Thyroid gland (tissue), 4 donors: ENCODE results near the gene QSOX2. TPM values are rescaled to one million over a fixed set of nuclear protein-coding genes. Genes with fewer than 3 reads are reported as not detected.

ENCODE experiments used
- DNase-seq, 2 donors: peaks; one replicate each; pipeline ENCODE4 v3.0.0-alpha.2; 2019
- H3K27ac ChIP-seq, 3 donors: fragments of 200-600 bp; sonication (generic); 1 replicate in 2 of 3; 2 replicates in 1 of 3; pipeline ENCODE4 v1.5.1; 2016 to 2019; ENCODE audit warnings: mild to moderate bottlenecking in 1 of 3, moderate library complexity in 1 of 3
- H3K27me3 ChIP-seq: fragments of 200-600 bp; sonication (generic); one replicate; pipeline ENCODE4 v1.5.1; 2019
- H3K36me3 ChIP-seq, 2 donors: fragments of 200-600 bp; sonication (generic); one replicate each; pipeline ENCODE4 v1.5.1; 2016 to 2019
- H3K4me1 ChIP-seq, 2 donors: fragments of 200-600 bp; sonication (generic); one replicate each; pipeline ENCODE4 v1.5.1; 2017 to 2019
- H3K4me3 ChIP-seq, 3 donors: fragments of 200-600 bp; sonication (generic); replicated peaks in 1 of 3; 1 replicate in 2 of 3; 2 replicates in 1 of 3; pipeline ENCODE4 v1.5.1; 2016; ENCODE audit warnings: mild to moderate bottlenecking in 1 of 3
- H3K9me3 ChIP-seq: fragments of 200-600 bp; sonication (generic); one replicate; pipeline ENCODE4 v1.5.1; 2017
- CTCF ChIP-seq, 6 experiments: fragments of 200-600 bp in 3 of 6; fragments of 450-650 bp in 3 of 6; sonication (generic) in 3 of 6; IDR thresholded peaks; one replicate each; pipeline ENCODE4 v1.5.1; 2016 to 2019; ENCODE audit warnings: antibody characterized with exemption in 6 of 6, mild to moderate bottlenecking in 2 of 6, inconsistent platforms in 1 of 6, moderate library complexity in 1 of 6
- POLR2A ChIP-seq, 2 donors: fragments of 450-650 bp; IDR thresholded peaks; one replicate each; pipeline ENCODE4 v1.6.1; 2017; ENCODE audit warnings: antibody characterized with exemption in 2 of 2, mild to moderate bottlenecking in 2 of 2, moderate library complexity in 1 of 2
- WGBS, 2 donors: methylation state at CpG; one replicate each; pipeline ENCODE4 v1.1.5; 2017; 5-methylcytosine and 5-hydroxymethylcytosine counted together
- intact Hi-C: fragments of 100-400 bp; cut with DNase I; formaldehyde crosslinking; loops from one replicate; pipeline ENCODE4 v1.15.1; 2023
- total RNA-seq, 4 donors: library from RNA; depleted of rRNA; stranded (reverse); fragments of >200 nt; gene quantifications; one replicate each; pipeline ENCODE4 v1.2.3, GENCODE V29; 2016

Gene QSOX2
- total RNA-seq, 4 donors from 2014 or later, result 8.9 to 19.1 (median 11.2) TPM

- peaks cover 5 to 17% of the 10 kb centered on the region in 2 donors for H3K4me1 ChIP-seq
- no peaks in the 10 kb centered on the region for H3K9me3 ChIP-seq
- no peaks in the 10 kb centered on the region for H3K27me3 ChIP-seq
- H3K4me3 ChIP-seq, result no peak overlapping the region
- TF ChIP-seq CTCF (IDR thresholded peaks at IDR 0.05), result no peak
- TF ChIP-seq POLR2A (IDR thresholded peaks at IDR 0.05), result no peak
- intact Hi-C loops, result loop anchor here (10.0 kb wide), 2 partner anchors 108 to 138 kb away; no protein-coding TSS in a partner anchor
- WGBS, 2 donors, result 45 to 63% methylated on average over 7 to 10 of the region's 14 CpGs
- no peaks in the 10 kb centered on the region for H3K36me3 ChIP-seq
- H3K27ac ChIP-seq, result no peak overlapping the region
- DNase-seq, result peak; percentile 16 to 50
Measured at GRCh38 chr9:136282272-136282861, 36.8 kb upstream of the QSOX2 start.

GRCh38 chr9:136281421-136282271 is 36.0 kb upstream of the QSOX2 start:
- TF ChIP-seq POLR2A (IDR thresholded peaks at IDR 0.05) (no peak), CTCF (IDR thresholded peaks at IDR 0.05) (no peak)
- no peak for DNase-seq
- H3K4me1 ChIP-seq, result peaks cover 5 to 17% of the 10 kb centered on the region in 2 donors
- no peak overlapping the region for H3K4me3 ChIP-seq
- H3K36me3 ChIP-seq, result no peaks in the 10 kb centered on the region
- intact Hi-C loops, result loop anchor here (10.0 kb wide), 2 partner anchors 107 to 137 kb away; no protein-coding TSS in a partner anchor
- H3K27ac ChIP-seq, result no peak overlapping the region
- no peaks in the 10 kb centered on the region for H3K9me3 ChIP-seq
- H3K27me3 ChIP-seq, result no peaks in the 10 kb centered on the region
- 90 to 91% methylated on average over 9 to 32 of the region's 39 CpGs for whole genome bisulfite sequencing, 2 donors

GRCh38 chr9:136280535-136281315 is 35.1 kb upstream of the QSOX2 start:
- no peak for TF ChIP-seq CTCF (IDR thresholded peaks at IDR 0.05)
- TF ChIP-seq POLR2A (IDR thresholded peaks at IDR 0.05), result no peak
- H3K9me3 ChIP-seq, result no peaks in the 10 kb centered on the region
- no peaks in the 10 kb centered on the region for H3K36me3 ChIP-seq
- no peak overlapping the region for H3K27ac ChIP-seq
- intact Hi-C loops, result loop anchor here (10.0 kb wide), 2 partner anchors 106 to 136 kb away; no protein-coding TSS in a partner anchor
- no peak overlapping the region for H3K4me3 ChIP-seq
- peaks cover 5 to 17% of the 10 kb centered on the region in 2 donors for H3K4me1 ChIP-seq
- no peak for DNase-seq
- H3K27me3 ChIP-seq, result no peaks in the 10 kb centered on the region
- WGBS, 2 donors, result 88 to 89% methylated on average over 12 to 15 of the region's 16 CpGs

- DNase-seq, result no peak
- intact Hi-C loops, result no loop called here
- 77 to 87% methylated on average over 6 of the region's 6 CpGs for WGBS, 2 donors
- H3K36me3 ChIP-seq, result no peaks in the 10 kb centered on the region
- TF ChIP-seq POLR2A (IDR thresholded peaks at IDR 0.05) (no peak), CTCF (IDR thresholded peaks at IDR 0.05) (no peak)
- no peaks in the 10 kb centered on the region for H3K9me3 ChIP-seq
- H3K4me3 ChIP-seq, result no peak overlapping the region
- H3K27me3 ChIP-seq, result no peaks in the 10 kb centered on the region
- H3K4me1 ChIP-seq, result peaks cover 5 to 17% of the 10 kb centered on the region in 2 donors
- no peak overlapping the region for H3K27ac ChIP-seq
Measured at GRCh38 chr9:136279471-136279870, 33.9 kb upstream of the QSOX2 start.
